ENCODE data around the gene MRPL4. TPM values are rescaled to one million over a fixed set of nuclear protein-coding genes. Genes with fewer than 3 reads are reported as not detected.

The MRPL4 gene
- total and polyA plus RNA-seq, 2 of the 13 experiments (the other 11 are each of a cell fraction or from before 2014, with no cell fraction given) = 40.6 to 42.5 TPM

- no peak for TF ChIP-seq ZNF354B (CRISPR knock-in tag; IDR thresholded peaks at IDR 0.05)
- no peak for TF ChIP-seq SRY (CRISPR knock-in tag; IDR thresholded peaks at IDR 0.05)
- TF ChIP-seq FOXO1 (CRISPR knock-in tag; IDR thresholded peaks at IDR 0.05) = 0 out of 2 replicates have a peak, but pooled peaks have one; percentile 22
- TF ChIP-seq ZNF331 (CRISPR knock-in tag; IDR thresholded peaks at IDR 0.05) = no peak
- no peak for TF ChIP-seq PLRG1 (conservative IDR thresholded peaks at IDR 0.05)
- TF ChIP-seq, protein P1, sequence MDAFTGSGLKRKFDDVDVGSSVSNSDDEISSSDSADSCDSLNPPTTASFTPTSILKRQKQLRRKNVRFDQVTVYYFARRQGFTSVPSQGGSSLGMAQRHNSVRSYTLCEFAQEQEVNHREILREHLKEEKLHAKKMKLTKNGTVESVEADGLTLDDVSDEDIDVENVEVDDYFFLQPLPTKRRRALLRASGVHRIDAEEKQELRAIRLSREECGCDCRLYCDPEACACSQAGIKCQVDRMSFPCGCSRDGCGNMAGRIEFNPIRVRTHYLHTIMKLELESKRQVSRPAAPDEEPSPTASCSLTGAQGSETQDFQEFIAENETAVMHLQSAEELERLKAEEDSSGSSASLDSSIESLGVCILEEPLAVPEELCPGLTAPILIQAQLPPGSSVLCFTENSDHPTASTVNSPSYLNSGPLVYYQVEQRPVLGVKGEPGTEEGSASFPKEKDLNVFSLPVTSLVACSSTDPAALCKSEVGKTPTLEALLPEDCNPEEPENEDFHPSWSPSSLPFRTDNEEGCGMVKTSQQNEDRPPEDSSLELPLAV (CRISPR knock-in tag; conservative IDR thresholded peaks at IDR 0.05; ENCODE audit: low read depth) = no peak
- TF ChIP-seq CREB3 (CRISPR knock-in tag; IDR thresholded peaks at IDR 0.05) = no peak
- no peak for TF ChIP-seq BRCA1 (CRISPR knock-in tag; IDR thresholded peaks at IDR 0.05)
- TF ChIP-seq, protein P2, sequence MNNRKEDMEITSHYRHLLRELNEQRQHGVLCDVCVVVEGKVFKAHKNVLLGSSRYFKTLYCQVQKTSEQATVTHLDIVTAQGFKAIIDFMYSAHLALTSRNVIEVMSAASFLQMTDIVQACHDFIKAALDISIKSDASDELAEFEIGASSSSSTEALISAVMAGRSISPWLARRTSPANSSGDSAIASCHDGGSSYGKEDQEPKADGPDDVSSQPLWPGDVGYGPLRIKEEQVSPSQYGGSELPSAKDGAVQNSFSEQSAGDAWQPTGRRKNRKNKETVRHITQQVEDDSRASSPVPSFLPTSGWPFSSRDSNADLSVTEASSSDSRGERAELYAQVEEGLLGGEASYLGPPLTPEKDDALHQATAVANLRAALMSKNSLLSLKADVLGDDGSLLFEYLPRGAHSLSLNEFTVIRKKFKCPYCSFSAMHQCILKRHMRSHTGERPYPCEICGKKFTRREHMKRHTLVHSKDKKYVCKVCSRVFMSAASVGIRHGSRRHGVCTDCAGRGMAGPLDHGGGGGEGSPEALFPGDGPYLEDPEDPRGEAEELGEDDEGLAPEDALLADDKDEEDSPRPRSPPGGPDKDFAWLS (CRISPR knock-in tag; IDR thresholded peaks at IDR 0.05; ENCODE audit: borderline replicate concordance) = no peak
- no peak for TF ChIP-seq ZNF253 (CRISPR knock-in tag; IDR thresholded peaks at IDR 0.05; ENCODE audit: borderline replicate concordance)
- no peak for TF ChIP-seq ZNF841 (CRISPR knock-in tag; IDR thresholded peaks at IDR 0.05; ENCODE audit: borderline replicate concordance)
- no peak for TF ChIP-seq KLF6 (CRISPR knock-in tag; IDR thresholded peaks at IDR 0.05)
- no peak for TF ChIP-seq ZNF530 (CRISPR knock-in tag; IDR thresholded peaks at IDR 0.05; ENCODE audit: low read depth)
- no peak for TF ChIP-seq CHCHD3 (CRISPR knock-in tag; IDR thresholded peaks at IDR 0.05)
- no peak for TF ChIP-seq KAT7 (CRISPR knock-in tag; IDR thresholded peaks at IDR 0.05; ENCODE audit: borderline replicate concordance)
- no peak for TF ChIP-seq SNAI1 (CRISPR knock-in tag; IDR thresholded peaks at IDR 0.05; ENCODE audit: borderline replicate concordance)
- no peak for TF ChIP-seq U2AF1 (optimal IDR thresholded peaks at IDR 0.05; ENCODE audit: low read depth, low read length)
- no peak for TF ChIP-seq ZNF652 (CRISPR knock-in tag; IDR thresholded peaks at IDR 0.05; ENCODE audit: borderline replicate concordance, low read depth)
- TF ChIP-seq KLF16 (CRISPR knock-in tag; IDR thresholded peaks at IDR 0.05) = no peak; a peak in 1 of 4 replicates
- TF ChIP-seq, protein P3, sequence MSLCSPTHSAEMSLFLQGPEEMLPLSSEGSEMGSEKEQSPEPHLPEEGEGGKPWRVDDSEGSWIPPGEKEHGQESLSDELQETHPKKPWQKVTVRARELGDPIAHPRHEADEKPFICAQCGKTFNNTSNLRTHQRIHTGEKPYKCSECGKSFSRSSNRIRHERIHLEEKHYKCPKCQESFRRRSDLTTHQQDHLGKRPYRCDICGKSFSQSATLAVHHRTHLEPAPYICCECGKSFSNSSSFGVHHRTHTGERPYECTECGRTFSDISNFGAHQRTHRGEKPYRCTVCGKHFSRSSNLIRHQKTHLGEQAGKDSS (CRISPR knock-in tag; IDR thresholded peaks at IDR 0.05; ENCODE audit: borderline replicate concordance, low read depth) = no peak
- TF ChIP-seq MYPOP (CRISPR knock-in tag; IDR thresholded peaks at IDR 0.05) = no peak
- no peak for TF ChIP-seq ZNF337 (CRISPR knock-in tag; IDR thresholded peaks at IDR 0.05; ENCODE audit: borderline replicate concordance, low read depth)
Measured at GRCh38 chr19:10269333-10270179, 17.5 kb downstream of the MRPL4 start (continued).

Measured in HepG2 (cell line).